Measurements from ENCODE around the gene NPAS2.

GRCh38 chr2:100929147-100929546 lies 109.2 kb downstream of the NPAS2 start:
- TF ChIP-seq CTCF (IDR thresholded peaks at IDR 0.05) (no peak), POLR2A (IDR thresholded peaks at IDR 0.05) (no peak)

All from adrenal gland (tissue), 5 donors.